OCI-LY7 (cell line): ENCODE data around the gene CCDC92. TPM values are rescaled to one million over a fixed set of nuclear protein-coding genes. Genes with fewer than 3 reads are reported as not detected.

Experiments used
- BruUV-seq: library from RNA; stranded (reverse); fragments of 400-500 nt; replicated peaks from 2 replicates; lab custom pipeline; 2021; lab: Mats Ljungman, UMichigan
- CTCF ChIA-PET: fragments of 300-600 bp; sonication (Branson Sonifier 250); formaldehyde crosslinking; loops from one replicate; lab custom pipeline; 2022; ENCODE audit warnings: antibody characterized with exemption; ENCODE audit not compliant: unreplicated experiment; lab: Charles Lee
- POLR2A ChIA-PET: fragments of 300-600 bp; sonication (Branson Sonifier 250); formaldehyde crosslinking; loops from one replicate; lab custom pipeline; 2022; ENCODE audit warnings: antibody characterized with exemption; lab: Charles Lee
- DNase-seq: peaks from one replicate; pipeline ENCODE4 v3.0.0-alpha.2; 2015; ENCODE audit warnings: low spot score
- H2AFZ ChIP-seq: fragments of 200-600 bp; sonication (generic), shearing (Covaris generic); 2 replicates; pipeline ENCODE4 v1.6.1; 2014; ENCODE audit warnings: mild to moderate bottlenecking, antibody characterized with exemption, low read length, moderate library complexity
- H3K27ac ChIP-seq: fragments of 200-600 bp; sonication (generic); 2 replicates; pipeline ENCODE4 v1.5.1; 2014; ENCODE audit warnings: mixed run types, low read depth, mild to moderate bottlenecking, moderate library complexity, low read length, inconsistent platforms; ENCODE audit not compliant: poor library complexity, severe bottlenecking
- H3K36me3 ChIP-seq: fragments of 200-600 bp; sonication (generic); 2 replicates; pipeline ENCODE4 v1.6.1; 2014; ENCODE audit warnings: mild to moderate bottlenecking, antibody characterized with exemption, low read length, moderate library complexity, mixed read lengths; ENCODE audit not compliant: insufficient read depth
- H3K4me1 ChIP-seq: fragments of 200-600 bp; sonication (generic); 2 replicates; pipeline ENCODE4 v1.5.1; 2014; ENCODE audit warnings: mild to moderate bottlenecking, low read length; ENCODE audit not compliant: insufficient read depth, poor library complexity, severe bottlenecking
- H3K4me2 ChIP-seq: fragments of 200-600 bp; sonication (generic); 2 replicates; pipeline ENCODE4 v1.6.1; 2014; ENCODE audit warnings: mild to moderate bottlenecking, low read length
- H3K4me3 ChIP-seq: fragments of 200-600 bp; sonication (generic); 2 replicates; pipeline ENCODE4 v1.5.1; 2014; ENCODE audit warnings: mild to moderate bottlenecking, low read depth, low read length; ENCODE audit not compliant: poor library complexity, severe bottlenecking
- H3K79me2 ChIP-seq: fragments of 200-600 bp; sonication (generic); 2 replicates; pipeline ENCODE4 v1.6.1; 2016; ENCODE audit warnings: low read depth, mild to moderate bottlenecking, low read length, moderate library complexity, mixed read lengths; ENCODE audit not compliant: insufficient read depth
- H3K9me2 ChIP-seq: fragments of 200-600 bp; sonication (generic); 2 replicates; pipeline ENCODE4 v1.6.1; 2016; ENCODE audit warnings: mild to moderate bottlenecking, low read length, mixed read lengths; ENCODE audit not compliant: insufficient read depth
- H3K9me3 ChIP-seq: fragments of 200-600 bp; sonication (generic); 2 replicates; pipeline ENCODE4 v1.6.1; 2014; ENCODE audit warnings: mild to moderate bottlenecking, mixed run types, low read length, mixed read lengths
- H4K20me1 ChIP-seq: fragments of 200-600 bp; sonication (generic); 2 replicates; pipeline ENCODE4 v1.6.1; 2014; ENCODE audit warnings: mild to moderate bottlenecking, antibody characterized with exemption, low read length, moderate library complexity, mixed read lengths; ENCODE audit not compliant: insufficient read depth
- CTCF ChIP-seq: fragments of 200-600 bp; sonication (generic); conservative IDR thresholded peaks from 2 replicates; pipeline ENCODE4 v1.5.1; 2014; ENCODE audit warnings: mild to moderate bottlenecking, antibody characterized with exemption, low read length, moderate library complexity, mixed read lengths
- EZH2phosphoT487 ChIP-seq: fragments of 200-600 bp; sonication (generic); IDR thresholded peaks from 2 replicates; pipeline ENCODE4 v1.6.1; 2018; ENCODE audit warnings: low read depth, borderline replicate concordance, mild to moderate bottlenecking, mixed run types, antibody characterized with exemption, low read length, moderate library complexity, mixed read lengths
- intact Hi-C: fragments of 100-400 bp; cut with micrococcal nuclease; formaldehyde crosslinking; loops from one replicate; pipeline ENCODE4 v1.10.0; 2022; ENCODE audit not compliant: unreplicated experiment
- total RNA-seq, 2 experiments: library from RNA; depleted of rRNA in 1 of 2; stranded (reverse); fragments of >200 nt in 1 of 2; shearing (Covaris generic) in 1 of 2; gene quantifications; 2 replicates each; pipeline ENCODE4 v1.2.3, GENCODE V29; 2014 to 2022

The CCDC92 gene
- total RNA-seq, 2 experiments from 2014 or later = 3.1 to 12.3 TPM

- Histone ChIP-seq H3K4me3 (no peak overlapping the region), H3K9me2 (no peaks in the 10 kb centered on the region), H3K4me1 (no peaks in the 10 kb centered on the region), H2AFZ (no peak overlapping the region), H3K9me3 (no peaks in the 10 kb centered on the region), H3K27ac (no peak overlapping the region), H4K20me1 (no peaks in the 10 kb centered on the region), H3K79me2 (no peaks in the 10 kb centered on the region), H3K36me3 (no peaks in the 10 kb centered on the region), H3K4me2 (no peak overlapping the region)
- intact Hi-C loops = no loop called here
- POLR2A ChIA-PET = no interaction called here
- no peak for DNase-seq
- TF ChIP-seq CTCF (no peak), EZH2phosphoT487 (no peak)
- CTCF ChIA-PET = no interaction called here
- no TSS peak for BruUV-seq
Observed at GRCh38 chr12:123899368-123899767, 73.3 kb downstream of the CCDC92 start.

- Histone ChIP-seq H3K9me2 (no peaks in the 10 kb centered on the region), H3K36me3 (no peaks in the 10 kb centered on the region), H2AFZ (no peak overlapping the region), H3K9me3 (no peaks in the 10 kb centered on the region), H4K20me1 (no peaks in the 10 kb centered on the region), H3K27ac (no peak overlapping the region), H3K4me1 (no peaks in the 10 kb centered on the region), H3K4me2 (no peak overlapping the region), H3K4me3 (no peak overlapping the region), H3K79me2 (no peaks in the 10 kb centered on the region)
- ChIA-PET POLR2A (no interaction called here), CTCF (interaction anchor here (0.6 kb wide), 1 partner anchor 79 kb away, joined by 3 read pairs; no protein-coding TSS in a partner anchor)
- DNase-seq = no peak
- no TSS peak for BruUV-seq
- TF ChIP-seq EZH2phosphoT487 (no peak), CTCF (no peak)
- intact Hi-C loops = no loop called here
Observed at GRCh38 chr12:123898673-123899072, 74.0 kb downstream of the CCDC92 start.

- intact Hi-C loops = no loop called here
- no peak overlapping the region for H3K4me2 ChIP-seq
- DNase-seq = no peak
- TF ChIP-seq CTCF (no peak), EZH2phosphoT487 (no peak)
- H3K9me3 ChIP-seq = no peaks in the 10 kb centered on the region
- H2AFZ ChIP-seq = no peak overlapping the region
- no peak overlapping the region for H3K27ac ChIP-seq
- H3K36me3 ChIP-seq = no peaks in the 10 kb centered on the region
- H3K4me1 ChIP-seq = no peaks in the 10 kb centered on the region
- no peak overlapping the region for H3K4me3 ChIP-seq
- ChIA-PET CTCF (no interaction called here), POLR2A (no interaction called here)
- H3K79me2 ChIP-seq = no peaks in the 10 kb centered on the region
- BruUV-seq = no TSS peak
- H4K20me1 ChIP-seq = no peaks in the 10 kb centered on the region
- H3K9me2 ChIP-seq = no peaks in the 10 kb centered on the region
Observed at GRCh38 chr12:123897221-123897620, 75.4 kb downstream of the CCDC92 start.
